GM19025 (cell line): ENCODE results near the gene NEO1.
"Not testable (repeated sequence)": the region's sequence is repeated elsewhere in the genome, so short reads cannot be mapped to it uniquely, and the experiment has no call there.

Experiments used
- ATAC-seq: cut with Tn5 transposase; IDR thresholded peaks from one replicate; pipeline ENCODE4 v1.9.1; 2021; ENCODE audit warnings: mild to moderate bottlenecking, low read depth, moderate library complexity; ENCODE audit not compliant: unreplicated experiment

NEO1 gene

GRCh38 chr15:73176598-73176997, 124.3 kb downstream of the NEO1 start:
- ATAC-seq, result no peak

GRCh38 chr15:73183071-73183470, 130.8 kb downstream of the NEO1 start:
- no peak for ATAC-seq

GRCh38 chr15:73190189-73190601, 137.9 kb downstream of the NEO1 start:
- ATAC-seq, result no peak

- no peak for ATAC-seq
Observed at GRCh38 chr15:73195166-73195565, 142.9 kb downstream of the NEO1 start.

GRCh38 chr15:73196113-73196512, 143.8 kb downstream of the NEO1 start:
- no peak for ATAC-seq

GRCh38 chr15:73200339-73200738, 148.1 kb downstream of the NEO1 start:
- ATAC-seq, result no peak

GRCh38 chr15:73210630-73211029, 158.4 kb downstream of the NEO1 start:
- ATAC-seq, result no peak

GRCh38 chr15:73212424-73212823, 160.2 kb downstream of the NEO1 start:
- no peak for ATAC-seq

GRCh38 chr15:73221450-73221849, 169.2 kb downstream of the NEO1 start:
- not testable (repeated sequence) for ATAC-seq

- no peak for ATAC-seq
Observed at GRCh38 chr15:73225358-73226015, 173.2 kb downstream of the NEO1 start.

GRCh38 chr15:73226093-73226814, 174.0 kb downstream of the NEO1 start:
- no peak for ATAC-seq

GRCh38 chr15:73227433-73228056, 175.3 kb downstream of the NEO1 start:
- ATAC-seq, result no peak

- no peak for ATAC-seq
Observed at GRCh38 chr15:73228128-73228646, 175.9 kb downstream of the NEO1 start.

- ATAC-seq, result no peak
Observed at GRCh38 chr15:73231661-73232419, 179.6 kb downstream of the NEO1 start.

GRCh38 chr15:73232776-73233175, 180.5 kb downstream of the NEO1 start:
- no peak for ATAC-seq

- ATAC-seq, result no peak
Observed at GRCh38 chr15:73233623-73234022, 181.4 kb downstream of the NEO1 start.

- ATAC-seq, result no peak
Observed at GRCh38 chr15:73237910-73238309, 185.6 kb downstream of the NEO1 start.

- no peak for ATAC-seq
Observed at GRCh38 chr15:73239564-73240215, 187.4 kb downstream of the NEO1 start.

GRCh38 chr15:73240866-73241499, 188.7 kb downstream of the NEO1 start:
- ATAC-seq, result no peak

GRCh38 chr15:73244333-73244732, 192.1 kb downstream of the NEO1 start:
- ATAC-seq, result no peak
